ENCODE data around the gene RSRC2.
"Not testable (repeated sequence)": the region's sequence is repeated elsewhere in the genome, so short reads cannot be mapped to it uniquely, and the experiment has no call there.

The RSRC2 gene

GRCh38 chr12:122483969-122484368, 42.8 kb downstream of the RSRC2 start:
- DNase-seq = no peak

- no peak for DNase-seq
Observed at GRCh38 chr12:122481861-122482260, 44.9 kb downstream of the RSRC2 start.

GRCh38 chr12:122480753-122481152, 46.0 kb downstream of the RSRC2 start:
- no peak for DNase-seq

- no peak for DNase-seq
Observed at GRCh38 chr12:122474324-122474716, 52.4 kb downstream of the RSRC2 start.

GRCh38 chr12:122473543-122474323, 53.0 kb downstream of the RSRC2 start:
- no peak for DNase-seq

GRCh38 chr12:122471324-122472226, 55.2 kb downstream of the RSRC2 start:
- peak; percentile 62 for DNase-seq

GRCh38 chr12:122470576-122470975, 56.2 kb downstream of the RSRC2 start:
- DNase-seq = not testable (repeated sequence)

GRCh38 chr12:122469856-122470255, 56.9 kb downstream of the RSRC2 start:
- not testable (repeated sequence) for DNase-seq

GRCh38 chr12:122467983-122468382, 58.8 kb downstream of the RSRC2 start:
- no peak for DNase-seq

- DNase-seq = not testable (repeated sequence)
Observed at GRCh38 chr12:122464317-122465042, 62.3 kb downstream of the RSRC2 start.

- DNase-seq = no peak
Observed at GRCh38 chr12:122460641-122461040, 66.1 kb downstream of the RSRC2 start.

- DNase-seq = no peak
Observed at GRCh38 chr12:122460061-122460460, 66.7 kb downstream of the RSRC2 start.

- DNase-seq = no peak
Observed at GRCh38 chr12:122459211-122459610, 67.5 kb downstream of the RSRC2 start.

GRCh38 chr12:122458105-122459035, 68.4 kb downstream of the RSRC2 start:
- no peak for DNase-seq

GRCh38 chr12:122457627-122458026, 69.1 kb downstream of the RSRC2 start:
- no peak for DNase-seq

- DNase-seq = no peak
Observed at GRCh38 chr12:122454739-122455138, 72.0 kb downstream of the RSRC2 start.

- no peak for DNase-seq
Observed at GRCh38 chr12:122454250-122454721, 72.5 kb downstream of the RSRC2 start.
